ENCODE measurements around the gene CENATAC. TPM values are rescaled to one million over a fixed set of nuclear protein-coding genes. Genes with fewer than 3 reads are reported as not detected.

Gene CENATAC
- total RNA-seq, 3 donors from 2014 or later, result 24.6 to 33.4 (median 30.9) TPM

DNA sequence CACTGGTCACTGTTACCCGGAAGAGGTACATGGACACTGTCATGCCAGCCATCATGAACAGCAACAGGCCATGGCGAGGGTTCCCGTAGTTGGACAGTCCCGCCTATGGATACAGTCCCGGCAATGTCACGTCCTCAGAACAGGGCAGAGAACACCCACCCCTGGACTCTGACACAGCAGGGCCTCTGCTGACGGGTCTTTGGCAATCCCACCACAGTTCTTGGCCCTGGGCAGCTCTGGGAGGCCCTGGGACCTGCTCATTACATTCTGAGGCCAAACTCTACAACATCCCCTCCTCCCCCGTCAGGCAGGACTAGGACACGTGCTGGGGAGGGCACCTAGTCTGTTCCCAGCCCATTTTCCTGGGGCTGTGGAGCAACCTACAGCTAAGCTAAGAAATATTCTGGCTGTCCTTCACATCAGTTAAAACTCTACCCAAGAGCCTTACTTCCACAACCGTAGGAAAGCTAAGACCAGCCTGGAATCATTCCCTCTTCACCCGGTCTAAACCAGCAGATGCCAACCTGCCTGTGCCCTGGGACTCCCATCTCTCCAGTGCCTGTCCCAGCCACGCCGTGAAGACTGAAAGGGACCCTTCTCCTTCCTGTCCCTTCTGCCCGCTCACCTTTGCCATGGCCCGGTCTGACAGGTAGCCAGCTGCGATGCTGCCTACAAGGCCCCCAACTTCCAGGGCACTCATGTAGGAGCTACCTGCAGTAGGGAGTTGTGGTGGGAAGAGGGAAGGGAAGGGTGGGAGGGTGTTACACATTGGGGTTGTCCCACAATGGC lies 28.2 kb downstream of the CENATAC start:
- Histone ChIP-seq H3K4me3 (no peak overlapping the region), H3K9me3 (no peaks in the 10 kb centered on the region), H3K36me3 (ENCODE audit: low read depth) (no peaks in the 10 kb centered on the region), H3K4me1 (ENCODE audit: low read depth) (peaks cover 48% of the 10 kb centered on the region)
- TF ChIP-seq CTCF (IDR thresholded peaks at IDR 0.05), result no peak
- ATAC-seq (no peak), DNase-seq (no peak)
- intact Hi-C loops (cut with DNase I, micrococcal nuclease), result no loop called here

DNA sequence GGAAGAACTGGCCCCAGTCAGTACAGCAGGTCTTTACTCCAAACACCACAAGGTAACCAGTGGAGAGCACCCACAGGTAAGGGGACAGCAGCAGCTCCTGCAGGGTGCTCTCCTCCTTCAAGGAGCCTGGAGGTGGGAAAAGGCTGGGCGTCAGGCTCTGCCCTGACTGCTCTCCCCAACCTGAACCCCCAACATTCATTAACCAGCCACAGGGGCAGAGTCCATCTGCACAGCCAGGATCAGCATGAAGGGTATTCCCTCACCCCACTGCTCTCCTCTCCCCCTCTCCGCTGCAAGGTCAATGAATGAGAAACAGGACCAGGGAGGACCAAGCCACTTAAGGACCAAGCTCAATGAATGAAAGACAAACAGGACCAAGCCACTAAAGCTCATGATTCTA lies 29.0 kb downstream of the CENATAC start:
- H3K36me3 ChIP-seq (ENCODE audit: low read depth), result no peaks in the 10 kb centered on the region
- intact Hi-C loops (cut with DNase I, micrococcal nuclease), result no loop called here
- ATAC-seq, result no peak
- no peaks in the 10 kb centered on the region for H3K9me3 ChIP-seq
- no peak for DNase-seq
- peaks cover 40% of the 10 kb centered on the region for H3K4me1 ChIP-seq (ENCODE audit: low read depth)
- H3K4me3 ChIP-seq, result no peak overlapping the region
- TF ChIP-seq CTCF (IDR thresholded peaks at IDR 0.05), result no peak

DNA sequence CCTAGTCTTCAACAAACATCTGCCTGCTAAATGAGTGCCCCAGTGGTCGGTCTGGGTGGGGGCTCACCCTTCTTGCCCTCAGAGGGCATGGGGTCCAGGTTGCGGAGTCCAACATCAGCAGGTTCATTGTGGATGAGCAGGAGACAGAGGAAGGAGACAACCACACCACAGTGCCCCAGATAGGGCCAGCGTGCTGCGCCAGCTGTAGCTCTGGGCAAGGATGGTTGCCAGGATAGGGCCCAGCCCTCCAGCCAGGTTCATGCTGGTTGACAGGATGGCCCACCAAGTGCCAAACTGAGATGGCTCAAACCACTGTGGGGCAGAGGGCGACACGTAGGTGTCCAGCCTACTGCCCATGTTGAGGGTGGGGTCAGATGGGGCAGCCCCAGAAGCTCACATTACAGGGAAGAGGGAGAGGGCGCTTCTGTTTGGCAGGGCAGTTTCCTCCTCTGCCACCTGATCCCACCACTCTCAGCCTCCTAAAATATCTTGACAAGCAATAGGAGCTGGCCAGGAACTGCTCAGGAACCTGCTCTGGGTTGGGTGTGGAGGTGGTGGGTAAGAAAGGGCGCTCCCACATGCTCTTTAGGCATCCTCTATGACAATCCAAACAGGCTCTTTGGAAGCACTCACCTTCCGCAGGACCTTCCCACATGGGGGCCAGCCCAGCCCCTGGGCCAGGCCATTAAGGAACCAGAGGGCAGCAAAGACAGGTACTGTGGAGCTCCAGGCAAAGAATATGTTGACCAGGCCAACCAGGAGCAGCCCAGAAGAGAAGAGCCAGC lies 29.8 kb downstream of the CENATAC start:
- H3K4me1 ChIP-seq (ENCODE audit: low read depth), result peaks cover 38% of the 10 kb centered on the region
- H3K9me3 ChIP-seq, result no peaks in the 10 kb centered on the region
- TF ChIP-seq CTCF (IDR thresholded peaks at IDR 0.05), result no peak
- intact Hi-C loops (cut with DNase I, micrococcal nuclease), result no loop called here
- no peak overlapping the region for H3K4me3 ChIP-seq
- no peak for ATAC-seq
- DNase-seq, result no peak
- no peaks in the 10 kb centered on the region for H3K36me3 ChIP-seq (ENCODE audit: low read depth)

DNA sequence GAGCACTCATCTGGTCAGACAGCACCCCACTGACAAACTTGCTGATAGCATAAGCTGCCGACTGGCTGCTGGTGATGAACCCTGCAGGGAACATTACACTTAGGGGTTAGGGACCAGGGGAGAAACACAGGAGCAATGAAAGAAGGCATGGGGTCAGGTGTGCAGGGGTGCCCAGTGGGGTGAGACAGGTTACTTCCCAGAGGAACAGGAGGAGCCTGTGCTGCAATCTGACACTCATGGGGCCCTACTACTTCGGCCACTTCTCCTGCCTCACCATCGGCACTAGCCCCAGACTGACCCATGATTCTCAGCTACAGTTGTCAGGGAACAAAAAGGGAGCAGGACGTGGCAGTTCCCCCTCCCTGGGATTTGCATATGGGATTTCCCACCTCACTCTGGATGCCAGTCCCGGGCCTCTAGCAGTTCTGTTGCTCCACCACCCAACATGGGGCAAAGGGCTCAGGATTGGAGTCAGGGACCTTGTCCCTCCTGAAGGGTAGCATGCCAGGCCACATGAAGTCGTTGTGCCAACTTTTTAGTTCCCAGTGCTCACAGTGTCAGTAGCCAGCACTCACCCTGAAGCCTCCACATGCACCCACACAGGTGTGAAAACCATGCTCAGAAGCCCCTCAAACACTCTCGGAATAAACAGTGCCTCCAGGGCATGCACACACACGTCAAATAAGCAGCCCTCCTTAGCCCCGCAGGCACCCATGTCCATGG lies 30.6 kb downstream of the CENATAC start:
- Histone ChIP-seq H3K36me3 (ENCODE audit: low read depth) (no peaks in the 10 kb centered on the region), H3K4me1 (ENCODE audit: low read depth) (peaks cover 38% of the 10 kb centered on the region), H3K9me3 (no peaks in the 10 kb centered on the region), H3K4me3 (no peak overlapping the region)
- no peak for DNase-seq
- TF ChIP-seq CTCF (IDR thresholded peaks at IDR 0.05), result no peak
- no peak for ATAC-seq
- intact Hi-C loops (cut with DNase I, micrococcal nuclease), result no loop called here

DNA sequence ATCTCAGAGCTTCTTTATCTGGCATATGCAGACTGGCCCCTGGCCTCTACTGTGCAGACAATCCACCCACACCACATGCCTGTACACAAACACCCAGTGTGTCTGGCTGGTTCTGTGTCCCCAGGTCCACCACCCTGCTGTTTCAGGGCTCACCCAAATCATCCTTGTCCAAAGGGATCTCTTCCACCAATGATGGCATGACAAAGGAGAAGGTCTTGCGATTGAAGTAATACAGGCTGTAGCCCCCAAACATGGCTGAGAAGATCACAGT lies 31.1 kb downstream of the CENATAC start:
- DNase-seq, result no peak
- ATAC-seq, result no peak
- intact Hi-C loops (cut with DNase I, micrococcal nuclease), result no loop called here
- Histone ChIP-seq H3K4me1 (ENCODE audit: low read depth) (peaks cover 38% of the 10 kb centered on the region), H3K4me3 (no peak overlapping the region), H3K36me3 (ENCODE audit: low read depth) (no peaks in the 10 kb centered on the region), H3K9me3 (no peaks in the 10 kb centered on the region)
- no peak for TF ChIP-seq CTCF (IDR thresholded peaks at IDR 0.05)

Data from mucosa of descending colon (tissue), 3 donors.